GM23338 (cell line): ENCODE data around the gene LCN6.

Experiments used
- CREB1 ChIP-seq: fragments of 250-450 bp; sonication (Bioruptor Pico); IDR thresholded peaks from 2 replicates; pipeline ENCODE4 v1.5.0; 2020; ENCODE audit warnings: low read depth, mild to moderate bottlenecking, moderate library complexity
- EZH2 ChIP-seq: fragments of 200-600 bp; sonication (generic); IDR thresholded peaks from one replicate; pipeline ENCODE4 v1.8.0; 2017; ENCODE audit warnings: antibody characterized with exemption, mild to moderate bottlenecking, low read depth; ENCODE audit not compliant: unreplicated experiment
- EZH2phosphoT487 ChIP-seq: fragments of 200-600 bp; sonication (generic); IDR thresholded peaks from one replicate; pipeline ENCODE4 v1.8.1; 2018; ENCODE audit warnings: antibody characterized with exemption; ENCODE audit not compliant: unreplicated experiment
- NANOG ChIP-seq: IDR thresholded peaks from 2 replicates; pipeline ENCODE4 v1.6.1; 2016; ENCODE audit warnings: antibody characterized with exemption, borderline replicate concordance
- POLR2AphosphoS5 ChIP-seq: IDR thresholded peaks from 2 replicates; pipeline ENCODE4 v1.6.1; 2016; ENCODE audit warnings: antibody characterized with exemption, low read depth
- ZNF114 ChIP-seq: fragments of 250-450 bp; sonication (Bioruptor Pico); IDR thresholded peaks from 2 replicates; pipeline ENCODE4 v1.5.0; 2020; ENCODE audit warnings: mild to moderate bottlenecking, moderate library complexity
- TF ChIP-seq, protein P1 (sequence below), 2 experiments: fragments of 200-600 bp in 1 of 2; sonication (generic) in 1 of 2; conservative IDR thresholded peaks; 2 replicates each; pipeline versions ENCODE4 v1.5.1 to v1.6.1; 2016 to 2017; ENCODE audit warnings: antibody characterized with exemption in 2 of 2, low read depth in 2 of 2, mild to moderate bottlenecking in 2 of 2, moderate library complexity in 1 of 2

DNA sequence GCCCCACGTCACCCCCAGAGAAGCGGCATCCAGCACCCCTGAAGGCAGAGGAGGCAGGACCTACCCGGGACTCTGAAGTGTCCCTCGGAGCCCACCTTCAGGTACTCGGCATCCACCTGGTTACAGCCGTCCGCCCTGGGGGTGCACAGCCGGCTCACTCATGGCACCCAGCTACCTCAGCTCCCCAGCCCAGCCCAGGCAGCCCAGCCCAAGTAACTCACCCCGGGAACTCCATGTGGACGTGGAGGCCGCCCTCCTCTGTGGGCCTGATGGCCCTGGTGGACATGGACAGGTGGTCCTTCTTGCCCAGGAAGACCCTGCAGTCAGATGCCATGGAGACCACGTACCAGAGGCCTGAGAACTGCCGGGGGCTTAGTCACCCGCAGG, 15.3 kb upstream of the LCN6 start:
- TF ChIP-seq POLR2AphosphoS5 (no peak), EZH2phosphoT487 (no peak), EZH2 (no peak), NANOG (no peak), ZNF114 (CRISPR knock-in tag) (no peak), CREB1 (CRISPR knock-in tag) (no peak)
- TF ChIP-seq, protein P1, sequence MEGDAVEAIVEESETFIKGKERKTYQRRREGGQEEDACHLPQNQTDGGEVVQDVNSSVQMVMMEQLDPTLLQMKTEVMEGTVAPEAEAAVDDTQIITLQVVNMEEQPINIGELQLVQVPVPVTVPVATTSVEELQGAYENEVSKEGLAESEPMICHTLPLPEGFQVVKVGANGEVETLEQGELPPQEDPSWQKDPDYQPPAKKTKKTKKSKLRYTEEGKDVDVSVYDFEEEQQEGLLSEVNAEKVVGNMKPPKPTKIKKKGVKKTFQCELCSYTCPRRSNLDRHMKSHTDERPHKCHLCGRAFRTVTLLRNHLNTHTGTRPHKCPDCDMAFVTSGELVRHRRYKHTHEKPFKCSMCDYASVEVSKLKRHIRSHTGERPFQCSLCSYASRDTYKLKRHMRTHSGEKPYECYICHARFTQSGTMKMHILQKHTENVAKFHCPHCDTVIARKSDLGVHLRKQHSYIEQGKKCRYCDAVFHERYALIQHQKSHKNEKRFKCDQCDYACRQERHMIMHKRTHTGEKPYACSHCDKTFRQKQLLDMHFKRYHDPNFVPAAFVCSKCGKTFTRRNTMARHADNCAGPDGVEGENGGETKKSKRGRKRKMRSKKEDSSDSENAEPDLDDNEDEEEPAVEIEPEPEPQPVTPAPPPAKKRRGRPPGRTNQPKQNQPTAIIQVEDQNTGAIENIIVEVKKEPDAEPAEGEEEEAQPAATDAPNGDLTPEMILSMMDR (conservative IDR thresholded peaks at IDR 0.05; ENCODE audit: low read depth in 2 of 2), result no peak
